HG03342 (cell line): ENCODE results near the gene HLA-DQA1.
"Not testable (repeated sequence)": the region's sequence is repeated elsewhere in the genome, so short reads cannot be mapped to it uniquely, and the experiment has no call there.

Experiments used
- ATAC-seq: cut with Tn5 transposase; IDR thresholded peaks from one replicate; pipeline ENCODE4 v1.9.1; 2021; ENCODE audit warnings: mild to moderate bottlenecking, moderate library complexity; ENCODE audit not compliant: unreplicated experiment

HLA-DQA1 gene

DNA sequence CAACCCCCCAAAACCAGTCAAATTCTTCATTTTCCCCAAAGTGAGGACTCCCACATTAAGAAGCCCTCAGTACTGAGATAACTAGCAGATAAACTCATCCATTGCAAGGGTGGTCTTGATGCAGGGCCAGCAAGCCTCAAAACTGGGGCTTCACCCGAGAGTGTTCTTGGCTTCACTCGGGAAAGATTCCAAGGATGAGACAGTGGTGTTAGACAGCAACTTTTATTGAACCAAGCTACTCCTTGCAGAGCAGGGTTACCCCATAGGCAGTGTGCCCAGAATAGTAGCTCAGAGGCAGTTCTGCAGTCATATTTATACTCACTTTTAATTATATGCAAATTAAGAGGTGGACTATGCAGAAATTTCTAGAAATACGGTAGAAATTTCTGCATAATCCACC, 15.8 kb upstream of the HLA-DQA1 start:
- ATAC-seq = no peak

DNA sequence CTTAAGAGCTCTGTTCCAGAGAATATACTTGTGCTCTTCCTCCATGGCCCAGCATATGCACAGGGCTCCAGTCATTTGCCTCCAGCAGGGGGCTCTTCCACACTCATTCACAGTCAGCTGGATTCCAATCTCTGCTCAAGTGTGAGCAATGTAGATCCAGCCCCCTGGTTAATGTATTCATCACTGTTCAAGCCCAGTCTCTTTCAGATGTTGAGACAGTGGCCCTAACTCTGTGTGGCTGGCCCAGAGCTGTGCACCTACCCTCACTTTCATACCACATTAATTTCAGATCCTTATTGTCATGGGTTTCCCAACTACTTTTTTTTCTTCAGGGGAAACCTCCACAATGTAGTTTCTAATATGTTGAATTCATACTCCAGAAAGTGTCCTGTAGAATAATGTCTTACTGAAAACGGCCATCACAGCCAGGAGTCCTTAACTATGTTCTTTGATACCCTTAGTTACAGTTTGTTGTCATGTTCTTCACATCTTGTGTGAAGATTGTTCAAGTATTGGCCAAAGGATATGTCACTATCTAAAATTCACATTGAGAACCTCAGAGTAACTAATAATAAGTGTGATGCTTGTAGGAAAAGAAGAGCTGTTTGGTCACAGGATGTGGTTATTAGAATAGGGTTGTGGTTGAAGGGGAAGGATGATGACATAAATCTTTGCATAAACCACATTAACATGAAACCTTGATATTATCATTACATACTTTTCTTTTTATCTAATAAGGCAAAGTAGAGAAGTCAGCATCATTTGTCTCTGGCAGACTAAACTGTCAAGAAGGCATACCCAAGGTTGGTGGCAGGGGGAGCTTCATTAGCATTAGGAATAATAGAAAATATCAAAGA, 14.4 kb upstream of the HLA-DQA1 start:
- ATAC-seq = peak; percentile 69

DNA sequence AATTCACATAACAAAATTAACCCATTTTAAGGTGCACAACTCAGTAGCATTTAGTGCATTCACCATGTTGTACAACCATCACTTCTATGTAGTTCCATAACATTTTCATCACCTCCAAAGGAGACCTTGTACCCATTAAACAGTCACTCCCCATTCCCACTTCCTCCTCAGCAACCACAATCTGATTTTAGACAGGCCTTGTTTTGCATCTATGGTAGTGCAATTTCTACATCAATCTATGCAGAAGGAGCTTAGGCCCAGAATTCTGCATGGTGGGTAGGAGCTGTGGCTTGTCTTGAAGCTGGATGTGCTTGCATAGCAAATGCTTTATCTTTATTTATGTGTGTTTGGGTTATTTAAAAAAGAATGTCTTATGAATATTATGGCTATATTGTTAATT, 13.5 kb upstream of the HLA-DQA1 start:
- no peak for ATAC-seq

- no peak for ATAC-seq
Measured at GRCh38 chr6:32624565-32624964, 12.6 kb upstream of the HLA-DQA1 start.

DNA sequence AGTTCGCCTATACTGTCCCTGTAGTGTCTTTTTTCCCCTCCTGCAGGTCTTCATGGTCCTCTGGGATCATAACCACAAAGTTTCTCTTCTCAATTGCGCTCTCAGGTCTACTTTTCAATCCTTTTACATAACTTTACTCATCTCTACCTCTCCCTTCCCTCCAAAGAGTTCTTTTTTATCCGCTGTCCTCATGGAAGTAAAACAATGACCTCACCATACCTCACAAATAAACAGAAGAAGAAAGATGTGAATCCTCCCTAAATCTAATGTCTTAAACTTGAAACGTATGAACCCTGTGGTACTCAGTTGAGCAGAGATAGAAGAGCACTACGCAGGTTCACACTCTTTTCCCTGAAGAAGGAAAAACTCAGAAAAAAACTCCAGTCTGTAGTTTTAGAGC, 12.1 kb upstream of the HLA-DQA1 start:
- ATAC-seq = no peak

DNA sequence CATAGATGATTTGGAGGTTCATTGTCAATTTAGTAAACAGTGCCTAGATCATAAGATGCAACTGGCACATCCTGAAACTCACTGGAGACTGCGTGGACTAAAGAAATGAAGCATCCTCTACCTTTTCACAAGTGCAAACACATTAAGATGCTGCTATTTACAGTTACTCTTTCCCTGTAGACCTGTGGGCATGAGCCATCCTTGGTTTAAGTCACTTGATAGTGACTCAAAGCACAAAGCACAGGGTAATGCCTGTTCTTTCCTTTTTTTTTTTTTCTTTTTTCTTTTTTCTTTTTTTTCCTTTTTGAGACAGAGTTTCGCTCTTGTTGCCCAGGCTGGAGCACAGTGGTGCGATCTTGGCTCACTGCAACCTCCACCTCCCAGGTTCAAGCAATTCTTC, 10.0 kb upstream of the HLA-DQA1 start:
- ATAC-seq = no peak

GRCh38 chr6:32627831-32628230, 9.4 kb upstream of the HLA-DQA1 start:
- no peak for ATAC-seq

- not testable (repeated sequence) for ATAC-seq
Measured at GRCh38 chr6:32629793-32630192, 7.4 kb upstream of the HLA-DQA1 start.

GRCh38 chr6:32635526-32636123, 1.6 kb upstream of the HLA-DQA1 start:
- ATAC-seq = no peak

GRCh38 chr6:32637883-32638282, 677 bp downstream of the HLA-DQA1 start:
- ATAC-seq = no peak

DNA sequence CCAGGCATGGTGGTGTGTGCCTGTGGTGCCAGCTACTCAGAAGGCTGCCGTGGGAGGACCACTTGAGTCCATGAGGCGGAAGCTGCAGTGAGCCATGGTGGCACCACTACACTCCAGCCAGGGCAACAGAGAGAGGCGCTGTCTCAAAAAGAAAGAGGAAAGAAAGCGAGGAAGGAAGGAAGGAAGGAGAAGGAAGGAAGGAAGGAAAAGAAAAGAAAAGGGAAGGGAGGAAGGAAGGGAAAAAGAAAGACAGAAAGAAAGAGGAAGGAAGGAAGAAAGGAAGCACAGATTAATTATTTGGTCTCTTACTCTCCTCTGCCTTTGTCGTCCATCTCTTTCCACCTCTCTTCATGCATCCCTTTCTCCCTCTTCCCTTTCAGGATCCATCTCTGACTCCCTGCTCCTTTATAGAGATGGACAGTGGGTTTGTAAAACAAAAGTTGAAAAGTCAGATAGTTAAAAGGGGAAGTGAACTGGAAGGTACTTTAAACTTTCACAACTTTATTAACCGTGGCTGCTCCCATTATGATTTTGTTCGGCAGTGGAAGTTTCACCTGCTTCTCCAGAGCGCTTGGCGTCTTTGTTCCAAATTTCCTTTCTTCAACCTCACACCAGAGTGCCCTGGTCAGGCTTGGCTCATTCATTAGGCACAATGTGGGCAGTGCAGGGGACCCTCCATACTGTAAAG, 1.5 kb downstream of the HLA-DQA1 start:
- no peak for ATAC-seq

DNA sequence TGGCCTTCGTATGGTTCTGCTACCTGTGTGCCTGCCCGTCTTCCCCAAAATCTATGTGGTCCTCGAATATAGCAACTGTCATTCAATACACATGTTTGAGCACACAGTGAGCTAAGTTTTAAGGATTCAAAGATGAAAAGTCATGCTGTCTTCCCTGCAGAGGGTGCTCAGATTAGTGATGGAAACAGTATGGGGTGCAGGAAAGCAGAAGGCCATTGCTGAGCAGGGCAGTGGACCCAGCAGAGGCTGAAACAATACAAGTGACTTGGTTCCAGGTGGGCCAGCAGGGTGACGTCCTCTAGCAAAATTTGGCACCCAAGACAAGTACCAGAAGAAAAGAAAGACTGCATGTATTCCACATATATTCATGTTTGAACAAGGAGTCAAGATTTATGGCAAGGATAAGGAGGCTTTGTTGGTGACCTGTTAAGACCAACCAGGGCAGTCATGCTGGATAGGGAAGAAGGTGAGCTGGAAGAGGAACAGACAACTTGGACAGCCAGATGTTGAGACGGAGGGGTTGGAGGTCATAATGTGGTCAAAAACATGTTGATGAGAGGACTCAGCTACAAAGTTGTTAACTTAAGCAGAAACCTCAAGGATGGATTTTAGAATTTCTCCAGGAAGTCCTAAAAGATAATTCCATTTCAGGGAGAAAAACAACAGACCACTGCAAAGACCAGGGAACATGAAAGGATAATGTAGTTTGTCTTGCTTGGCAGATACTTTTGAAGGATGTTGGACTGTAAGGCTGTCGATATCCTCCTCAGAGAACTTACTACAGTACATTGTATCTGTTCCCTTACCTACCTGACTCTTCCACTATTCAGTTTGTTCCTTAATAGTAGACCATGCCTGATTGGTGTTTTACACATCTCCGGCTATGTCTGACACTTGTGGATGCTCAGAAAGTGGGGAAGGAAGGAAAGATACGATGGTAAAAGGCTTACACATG, 2.5 kb downstream of the HLA-DQA1 start:
- no peak for ATAC-seq

GRCh38 chr6:32641122-32641521, 3.9 kb downstream of the HLA-DQA1 start:
- no peak for ATAC-seq

- ATAC-seq = not testable (repeated sequence)
Measured at GRCh38 chr6:32641785-32642719, 4.8 kb downstream of the HLA-DQA1 start.

GRCh38 chr6:32642720-32643106, 5.5 kb downstream of the HLA-DQA1 start:
- no peak for ATAC-seq

GRCh38 chr6:32643904-32644303, 6.7 kb downstream of the HLA-DQA1 start:
- no peak for ATAC-seq

- ATAC-seq = no peak
Measured at GRCh38 chr6:32645047-32645703, 8.0 kb downstream of the HLA-DQA1 start.

GRCh38 chr6:32655203-32655710, 18.1 kb downstream of the HLA-DQA1 start:
- ATAC-seq = no peak

DNA sequence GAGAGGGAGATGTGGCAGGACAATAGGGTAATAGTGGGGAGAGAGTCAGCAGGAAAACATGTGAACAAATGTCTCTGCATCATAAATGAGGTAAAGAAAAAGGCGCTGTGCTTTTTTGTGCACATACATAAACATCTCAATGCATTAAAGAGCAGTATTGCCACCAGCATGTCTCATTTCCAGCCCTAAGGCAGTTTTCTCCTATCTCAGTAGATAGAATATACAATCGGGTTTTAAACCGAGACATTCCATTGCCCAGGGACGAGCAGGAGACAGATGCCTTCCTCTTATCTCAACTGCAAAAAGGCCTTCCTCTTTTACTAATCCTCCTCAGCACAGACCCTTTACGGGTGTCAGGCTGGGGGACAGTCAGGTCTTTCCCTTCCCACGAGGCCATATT, 20.1 kb downstream of the HLA-DQA1 start:
- not testable (repeated sequence) for ATAC-seq
